ENCODE data around the gene ZBED2.
"Not testable (repeated sequence)": the region's sequence is repeated elsewhere in the genome, so short reads cannot be mapped to it uniquely, and the experiment has no call there.

ZBED2 gene

GRCh38 chr3:111570404-111571030 lies 24.6 kb downstream of the ZBED2 start:
- no peak for DNase-seq

GRCh38 chr3:111568911-111569310 lies 26.2 kb downstream of the ZBED2 start:
- DNase-seq = no peak

- no peak for DNase-seq
These were observed 26.8 kb downstream of the ZBED2 start for GRCh38 chr3:111568355-111568754.

GRCh38 chr3:111566844-111567243 lies 28.3 kb downstream of the ZBED2 start:
- DNase-seq = no peak

GRCh38 chr3:111561902-111562301 lies 33.2 kb downstream of the ZBED2 start:
- DNase-seq = not testable (repeated sequence)

- no peak for DNase-seq
These were observed 46.4 kb downstream of the ZBED2 start for GRCh38 chr3:111548756-111549155.

GRCh38 chr3:111548092-111548491 lies 47.1 kb downstream of the ZBED2 start:
- DNase-seq = no peak

- DNase-seq = no peak
These were observed 47.5 kb downstream of the ZBED2 start for GRCh38 chr3:111547631-111548030.

- no peak for DNase-seq
These were observed 49.8 kb downstream of the ZBED2 start for GRCh38 chr3:111545349-111545748.

Measured in NCI-H226 (cell line).